ENCODE results near the gene MCRIP2. TPM values are rescaled to one million over a fixed set of nuclear protein-coding genes. Genes with fewer than 3 reads are reported as not detected.

MCRIP2 gene
- polyA plus RNA-seq, 2 donors = 23.9 to 31.4 TPM

- Histone ChIP-seq H3K4me3 (ENCODE audit: low read depth in 1 of 2, low read length in 2 of 2) (no peak overlapping the region), H3K9me3 (ENCODE audit: control insufficient read depth in 2 of 2, insufficient read depth in 1 of 2, low read depth in 1 of 2, low read length in 1 of 2) (no peaks in the 10 kb centered on the region), H3K27me3 (ENCODE audit: control insufficient read depth in 1 of 2, insufficient read depth in 2 of 2, low read length in 2 of 2) (no peaks in the 10 kb centered on the region), H3K36me3 (ENCODE audit: control insufficient read depth in 2 of 2, insufficient read depth in 2 of 2, low read length in 1 of 2) (peaks cover 0 to 35% of the 10 kb centered on the region in 2 donors), H3K27ac (ENCODE audit: low read depth in 2 of 2, low read length in 1 of 2) (no peak overlapping the region), H3K4me1 (ENCODE audit: control insufficient read depth in 2 of 2, insufficient read depth in 2 of 2, low read length in 1 of 2) (peaks cover 9 to 11% of the 10 kb centered on the region in 2 donors)
- WGBS, 2 donors = 92 to 93% methylated on average over 37 of the region's 37 CpGs
Measured at GRCh38 chr16:625117-625976, 16.3 kb upstream of the MCRIP2 start.

GRCh38 chr16:625977-626765 is 15.5 kb upstream of the MCRIP2 start:
- peaks cover 13 to 16% of the 10 kb centered on the region in 2 donors for H3K4me1 ChIP-seq (ENCODE audit: control insufficient read depth in 2 of 2, insufficient read depth in 2 of 2, low read length in 1 of 2)
- no peak overlapping the region for H3K4me3 ChIP-seq (ENCODE audit: low read depth in 1 of 2, low read length in 2 of 2)
- WGBS, 2 donors = 94 to 95% methylated on average over 35 of the region's 35 CpGs
- H3K27ac ChIP-seq (ENCODE audit: low read depth in 2 of 2, low read length in 1 of 2) = no peak overlapping the region
- no peaks in the 10 kb centered on the region for H3K9me3 ChIP-seq (ENCODE audit: control insufficient read depth in 2 of 2, insufficient read depth in 1 of 2, low read depth in 1 of 2, low read length in 1 of 2)
- H3K36me3 ChIP-seq (ENCODE audit: control insufficient read depth in 2 of 2, insufficient read depth in 2 of 2, low read length in 1 of 2) = peaks cover 0 to 35% of the 10 kb centered on the region in 2 donors
- no peaks in the 10 kb centered on the region for H3K27me3 ChIP-seq (ENCODE audit: control insufficient read depth in 1 of 2, insufficient read depth in 2 of 2, low read length in 2 of 2)

- 70 to 81% methylated on average over 29 of the region's 29 CpGs for WGBS, 2 donors
- H3K27me3 ChIP-seq (ENCODE audit: control insufficient read depth in 1 of 2, insufficient read depth in 2 of 2, low read length in 2 of 2) = no peaks in the 10 kb centered on the region
- no peak overlapping the region for H3K27ac ChIP-seq (ENCODE audit: low read depth in 2 of 2, low read length in 1 of 2)
- peaks cover 10 to 11% of the 10 kb centered on the region in 2 donors for H3K4me1 ChIP-seq (ENCODE audit: control insufficient read depth in 2 of 2, insufficient read depth in 2 of 2, low read length in 1 of 2)
- peaks cover 0 to 35% of the 10 kb centered on the region in 2 donors for H3K36me3 ChIP-seq (ENCODE audit: control insufficient read depth in 2 of 2, insufficient read depth in 2 of 2, low read length in 1 of 2)
- no peaks in the 10 kb centered on the region for H3K9me3 ChIP-seq (ENCODE audit: control insufficient read depth in 2 of 2, insufficient read depth in 1 of 2, low read depth in 1 of 2, low read length in 1 of 2)
- no peak overlapping the region for H3K4me3 ChIP-seq (ENCODE audit: low read depth in 1 of 2, low read length in 2 of 2)
Measured at GRCh38 chr16:626787-627453, 14.7 kb upstream of the MCRIP2 start.

- Histone ChIP-seq H3K27me3 (ENCODE audit: control insufficient read depth in 1 of 2, insufficient read depth in 2 of 2, low read length in 2 of 2) (no peaks in the 10 kb centered on the region), H3K4me3 (ENCODE audit: low read depth in 1 of 2, low read length in 2 of 2) (no peak overlapping the region), H3K4me1 (ENCODE audit: control insufficient read depth in 2 of 2, insufficient read depth in 2 of 2, low read length in 1 of 2) (peaks cover 10 to 11% of the 10 kb centered on the region in 2 donors), H3K36me3 (ENCODE audit: control insufficient read depth in 2 of 2, insufficient read depth in 2 of 2, low read length in 1 of 2) (peaks cover 0 to 35% of the 10 kb centered on the region in 2 donors), H3K27ac (ENCODE audit: low read depth in 2 of 2, low read length in 1 of 2) (no peak overlapping the region), H3K9me3 (ENCODE audit: control insufficient read depth in 2 of 2, insufficient read depth in 1 of 2, low read depth in 1 of 2, low read length in 1 of 2) (no peaks in the 10 kb centered on the region)
- 82 to 88% methylated on average over 50 of the region's 50 CpGs for WGBS, 2 donors
Measured at GRCh38 chr16:627454-628239, 14.0 kb upstream of the MCRIP2 start.

GRCh38 chr16:628321-629061 is 13.1 kb upstream of the MCRIP2 start:
- no peaks in the 10 kb centered on the region for H3K27me3 ChIP-seq (ENCODE audit: control insufficient read depth in 1 of 2, insufficient read depth in 2 of 2, low read length in 2 of 2)
- whole genome bisulfite sequencing, 2 donors = 90 to 91% methylated on average over 33 of the region's 33 CpGs

GRCh38 chr16:629185-629832 is 12.3 kb upstream of the MCRIP2 start:
- Histone ChIP-seq H3K27ac (ENCODE audit: low read depth in 2 of 2, low read length in 1 of 2) (no peak overlapping the region), H3K4me1 (ENCODE audit: control insufficient read depth in 2 of 2, insufficient read depth in 2 of 2, low read length in 1 of 2) (peaks cover 10 to 11% of the 10 kb centered on the region in 2 donors), H3K4me3 (ENCODE audit: low read depth in 1 of 2, low read length in 2 of 2) (no peak overlapping the region), H3K9me3 (ENCODE audit: control insufficient read depth in 2 of 2, insufficient read depth in 1 of 2, low read depth in 1 of 2, low read length in 1 of 2) (no peaks in the 10 kb centered on the region), H3K27me3 (ENCODE audit: control insufficient read depth in 1 of 2, insufficient read depth in 2 of 2, low read length in 2 of 2) (no peaks in the 10 kb centered on the region), H3K36me3 (ENCODE audit: control insufficient read depth in 2 of 2, insufficient read depth in 2 of 2, low read length in 1 of 2) (peaks cover 0 to 50% of the 10 kb centered on the region in 2 donors)
- 71 to 73% methylated on average over 28 to 29 of the region's 29 CpGs for WGBS, 2 donors

More at GRCh38 chr16:628321-629061, 13.1 kb upstream of the MCRIP2 start:
- Histone ChIP-seq H3K4me1 (ENCODE audit: control insufficient read depth in 2 of 2, insufficient read depth in 2 of 2, low read length in 1 of 2) (peaks cover 10 to 11% of the 10 kb centered on the region in 2 donors), H3K9me3 (ENCODE audit: control insufficient read depth in 2 of 2, insufficient read depth in 1 of 2, low read depth in 1 of 2, low read length in 1 of 2) (no peaks in the 10 kb centered on the region), H3K27ac (ENCODE audit: low read depth in 2 of 2, low read length in 1 of 2) (no peak overlapping the region), H3K4me3 (ENCODE audit: low read depth in 1 of 2, low read length in 2 of 2) (no peak overlapping the region), H3K36me3 (ENCODE audit: control insufficient read depth in 2 of 2, insufficient read depth in 2 of 2, low read length in 1 of 2) (peaks cover 0 to 42% of the 10 kb centered on the region in 2 donors)

- no peak overlapping the region for H3K4me3 ChIP-seq (ENCODE audit: low read depth in 1 of 2, low read length in 2 of 2)
- H3K4me1 ChIP-seq (ENCODE audit: control insufficient read depth in 2 of 2, insufficient read depth in 2 of 2, low read length in 1 of 2) = peaks cover 10 to 13% of the 10 kb centered on the region in 2 donors
- H3K27ac ChIP-seq (ENCODE audit: low read depth in 2 of 2, low read length in 1 of 2) = no peak overlapping the region
- H3K27me3 ChIP-seq (ENCODE audit: control insufficient read depth in 1 of 2, insufficient read depth in 2 of 2, low read length in 2 of 2) = no peaks in the 10 kb centered on the region
- peaks cover 0 to 50% of the 10 kb centered on the region in 2 donors for H3K36me3 ChIP-seq (ENCODE audit: control insufficient read depth in 2 of 2, insufficient read depth in 2 of 2, low read length in 1 of 2)
- WGBS, 2 donors = 39 to 51% methylated on average over 11 of the region's 11 CpGs
- no peaks in the 10 kb centered on the region for H3K9me3 ChIP-seq (ENCODE audit: control insufficient read depth in 2 of 2, insufficient read depth in 1 of 2, low read depth in 1 of 2, low read length in 1 of 2)
Measured at GRCh38 chr16:629833-630248, 11.8 kb upstream of the MCRIP2 start.

GRCh38 chr16:630249-630814 is 11.3 kb upstream of the MCRIP2 start:
- H3K36me3 ChIP-seq (ENCODE audit: control insufficient read depth in 2 of 2, insufficient read depth in 2 of 2, low read length in 1 of 2) = peaks cover 0 to 49% of the 10 kb centered on the region in 2 donors
- H3K9me3 ChIP-seq (ENCODE audit: control insufficient read depth in 2 of 2, insufficient read depth in 1 of 2, low read depth in 1 of 2, low read length in 1 of 2) = no peaks in the 10 kb centered on the region
- no peak overlapping the region for H3K4me3 ChIP-seq (ENCODE audit: low read depth in 1 of 2, low read length in 2 of 2)
- H3K27ac ChIP-seq (ENCODE audit: low read depth in 2 of 2, low read length in 1 of 2) = no peak overlapping the region
- WGBS, 2 donors = 42 to 48% methylated on average over 29 of the region's 29 CpGs
- no peaks in the 10 kb centered on the region for H3K27me3 ChIP-seq (ENCODE audit: control insufficient read depth in 1 of 2, insufficient read depth in 2 of 2, low read length in 2 of 2)
- peaks cover 10 to 18% of the 10 kb centered on the region in 2 donors for H3K4me1 ChIP-seq (ENCODE audit: control insufficient read depth in 2 of 2, insufficient read depth in 2 of 2, low read length in 1 of 2)
